Upper lobe of right lung (tissue), 1 donor: ENCODE results near the gene EGFL8. TPM values are rescaled to one million over a fixed set of nuclear protein-coding genes. Genes with fewer than 3 reads are reported as not detected.
A peak's percentile ranks its signal among the peaks of the same experiment; 100 is the strongest.

ENCODE experiments used
- ATAC-seq: fragments of 200-7000 bp; cut with Tn5 transposase; one replicate; pipeline ENCODE4 v1.9.1; 2020; ENCODE audit warnings: mild to moderate bottlenecking, moderate library complexity
- DNase-seq: peaks from one replicate; pipeline ENCODE4 v3.0.0-alpha.2; 2020
- H3K27ac ChIP-seq: fragments of 200-600 bp; one replicate; pipeline ENCODE4 v1.8.0; 2022
- H3K27me3 ChIP-seq: fragments of 200-600 bp; one replicate; pipeline ENCODE4 v1.8.0; 2022; ENCODE audit warnings: mild to moderate bottlenecking
- H3K36me3 ChIP-seq: fragments of 200-600 bp; one replicate; pipeline ENCODE4 v1.8.0; 2022
- H3K4me1 ChIP-seq: fragments of 200-600 bp; one replicate; pipeline ENCODE4 v1.8.0; 2022
- H3K4me3 ChIP-seq: fragments of 200-600 bp; one replicate; pipeline ENCODE4 v1.8.0; 2022; ENCODE audit warnings: mild to moderate bottlenecking
- H3K9me3 ChIP-seq: fragments of 200-600 bp; one replicate; pipeline ENCODE4 v1.8.0; 2022
- CTCF ChIP-seq: fragments of 200-600 bp; IDR thresholded peaks from one replicate; pipeline ENCODE4 v1.8.0; 2022; ENCODE audit warnings: antibody characterized with exemption
- intact Hi-C: fragments of 100-400 bp; cut with DNase I; formaldehyde crosslinking; loops from one replicate; pipeline ENCODE4 v1.11.0; 2022
- total RNA-seq: library from RNA; stranded (reverse); fragmentation: NEBNext Ultra II Directional; extraction: Animal tissue kit (Norgen Biotek cat#: 25700); gene quantifications from one replicate; pipeline ENCODE4 v1.2.1, GENCODE V29; 2021
- donor health status: DM: no; HTN: yes; CAD: no; lungs with severe emphysema.

EGFL8 gene
- total RNA-seq, 1 donor from 2014 or later, result 14.5 TPM

- ATAC-seq, result peak; percentile 75
- peak overlapping the region; percentile 87 for H3K27ac ChIP-seq
- TF ChIP-seq CTCF, result peak; percentile 47
- peaks cover 11% of the 10 kb centered on the region for H3K36me3 ChIP-seq
- DNase-seq, result peak; percentile 74
- peaks cover 10% of the 10 kb centered on the region for H3K27me3 ChIP-seq
- intact Hi-C loops, result no loop called here
- peak overlapping the region; percentile 75 for H3K4me3 ChIP-seq
- peaks cover 28% of the 10 kb centered on the region for H3K4me1 ChIP-seq
- H3K9me3 ChIP-seq, result no peaks in the 10 kb centered on the region
Observed at GRCh38 chr6:32154514-32155161, 9.8 kb upstream of the EGFL8 start.

- ATAC-seq (no peak), DNase-seq (no peak)
- intact Hi-C loops, result no loop called here
- peaks cover 28% of the 10 kb centered on the region for H3K4me1 ChIP-seq
- H3K27ac ChIP-seq, result no peak overlapping the region
- no peaks in the 10 kb centered on the region for H3K27me3 ChIP-seq
- peaks cover 14% of the 10 kb centered on the region for H3K36me3 ChIP-seq
- no peaks in the 10 kb centered on the region for H3K9me3 ChIP-seq
- TF ChIP-seq CTCF, result no peak
- H3K4me3 ChIP-seq, result no peak overlapping the region
Observed at GRCh38 chr6:32156891-32157290, 7.5 kb upstream of the EGFL8 start.

- Histone ChIP-seq H3K27ac (no peak overlapping the region), H3K4me1 (peaks cover 17% of the 10 kb centered on the region), H3K4me3 (no peak overlapping the region), H3K9me3 (no peaks in the 10 kb centered on the region), H3K27me3 (no peaks in the 10 kb centered on the region), H3K36me3 (peaks cover 14% of the 10 kb centered on the region)
- no peak for TF ChIP-seq CTCF
- intact Hi-C loops, result no loop called here
- no peak for ATAC-seq
- DNase-seq, result no peak
Observed at GRCh38 chr6:32158052-32158451, 6.3 kb upstream of the EGFL8 start.

- peak; percentile 34 for ATAC-seq
Observed at GRCh38 chr6:32163559-32164258, 686 bp upstream of the EGFL8 start.

GRCh38 chr6:32166411-32167061, 2.1 kb downstream of the EGFL8 start:
- H3K27me3 ChIP-seq, result no peaks in the 10 kb centered on the region
- H3K27ac ChIP-seq, result no peak overlapping the region
- no peak for DNase-seq
- intact Hi-C loops, result no loop called here
- H3K4me3 ChIP-seq, result no peak overlapping the region
- peak; percentile 5 for ATAC-seq
- no peaks in the 10 kb centered on the region for H3K9me3 ChIP-seq
- peaks cover 43% of the 10 kb centered on the region for H3K36me3 ChIP-seq
- no peaks in the 10 kb centered on the region for H3K4me1 ChIP-seq
- TF ChIP-seq CTCF, result no peak

More at GRCh38 chr6:32163559-32164258, 686 bp upstream of the EGFL8 start:
- H3K36me3 ChIP-seq, result peaks cover 25% of the 10 kb centered on the region
- H3K27ac ChIP-seq, result peak overlapping the region; percentile 42
- no peak for TF ChIP-seq CTCF
- intact Hi-C loops, result no loop called here
- H3K4me1 ChIP-seq, result no peaks in the 10 kb centered on the region
- H3K27me3 ChIP-seq, result no peaks in the 10 kb centered on the region
- no peaks in the 10 kb centered on the region for H3K9me3 ChIP-seq
- no peak for DNase-seq
- no peak overlapping the region for H3K4me3 ChIP-seq
